BE2C (cell line): Measurements from ENCODE around the gene CDK5RAP2.

Source experiments
- DNase-seq: peaks from one replicate; pipeline ENCODE4 v3.0.0-alpha.2; 2020
- H3K27me3 ChIP-seq: fragments of 250-450 bp; sonication (Bioruptor Pico); 2 replicates; pipeline ENCODE4 v1.5.1; 2020; ENCODE audit warnings: mild to moderate bottlenecking
- H3K36me3 ChIP-seq: fragments of 250-450 bp; sonication (Bioruptor Pico); 2 replicates; pipeline ENCODE4 v1.5.1; 2020; ENCODE audit warnings: mild to moderate bottlenecking
- H3K4me1 ChIP-seq: fragments of 250-450 bp; sonication (Bioruptor Pico); 2 replicates; pipeline ENCODE4 v1.5.1; 2020
- H3K4me3 ChIP-seq: 2 replicates; pipeline ENCODE4 v1.5.1; 2011; ENCODE audit warnings: low read depth, low read length
- H3K9me3 ChIP-seq: fragments of 250-450 bp; sonication (Bioruptor Pico); 2 replicates; pipeline ENCODE4 v1.5.1; 2020
- CTCF ChIP-seq: IDR thresholded peaks from 2 replicates; pipeline ENCODE4 v1.5.1; 2012; ENCODE audit warnings: mild to moderate bottlenecking, low read depth, low read length

Gene CDK5RAP2

GRCh38 chr9:120454467-120454866, 125.5 kb downstream of the CDK5RAP2 start:
- TF ChIP-seq CTCF, result no peak
- H3K36me3 ChIP-seq, result peaks cover 46% of the 10 kb centered on the region
- H3K4me1 ChIP-seq, result no peaks in the 10 kb centered on the region
- no peaks in the 10 kb centered on the region for H3K9me3 ChIP-seq
- H3K4me3 ChIP-seq, result no peak overlapping the region
- H3K27me3 ChIP-seq, result no peaks in the 10 kb centered on the region
- no peak for DNase-seq

GRCh38 chr9:120453792-120454191, 126.2 kb downstream of the CDK5RAP2 start:
- no peak overlapping the region for H3K4me3 ChIP-seq
- TF ChIP-seq CTCF, result no peak
- H3K27me3 ChIP-seq, result no peaks in the 10 kb centered on the region
- H3K9me3 ChIP-seq, result no peaks in the 10 kb centered on the region
- H3K4me1 ChIP-seq, result no peaks in the 10 kb centered on the region
- no peak for DNase-seq
- peaks cover 47% of the 10 kb centered on the region for H3K36me3 ChIP-seq

GRCh38 chr9:120452631-120453030, 127.3 kb downstream of the CDK5RAP2 start:
- peaks cover 44% of the 10 kb centered on the region for H3K36me3 ChIP-seq
- no peaks in the 10 kb centered on the region for H3K9me3 ChIP-seq
- H3K4me3 ChIP-seq, result no peak overlapping the region
- no peak for DNase-seq
- TF ChIP-seq CTCF, result no peak
- no peaks in the 10 kb centered on the region for H3K4me1 ChIP-seq
- H3K27me3 ChIP-seq, result no peaks in the 10 kb centered on the region

- Histone ChIP-seq H3K36me3 (peaks cover 53% of the 10 kb centered on the region), H3K9me3 (no peaks in the 10 kb centered on the region), H3K4me3 (no peak overlapping the region), H3K27me3 (no peaks in the 10 kb centered on the region), H3K4me1 (no peaks in the 10 kb centered on the region)
- no peak for DNase-seq
- TF ChIP-seq CTCF, result no peak
Observed at GRCh38 chr9:120450916-120451315, 129.1 kb downstream of the CDK5RAP2 start.

- DNase-seq, result no peak
- peaks cover 62% of the 10 kb centered on the region for H3K36me3 ChIP-seq
- H3K9me3 ChIP-seq, result no peaks in the 10 kb centered on the region
- TF ChIP-seq CTCF, result no peak
- no peaks in the 10 kb centered on the region for H3K27me3 ChIP-seq
- H3K4me1 ChIP-seq, result no peaks in the 10 kb centered on the region; the same call in 1 of the 2 replicates
- no peak overlapping the region for H3K4me3 ChIP-seq
Observed at GRCh38 chr9:120449566-120449965, 130.4 kb downstream of the CDK5RAP2 start.

- no peaks in the 10 kb centered on the region; the same call in 1 of the 2 replicates for H3K4me1 ChIP-seq
- H3K4me3 ChIP-seq, result no peak overlapping the region
- H3K9me3 ChIP-seq, result no peaks in the 10 kb centered on the region
- peaks cover 64% of the 10 kb centered on the region for H3K36me3 ChIP-seq
- no peaks in the 10 kb centered on the region for H3K27me3 ChIP-seq
- no peak for DNase-seq
- no peak for TF ChIP-seq CTCF
Observed at GRCh38 chr9:120447959-120448500, 131.9 kb downstream of the CDK5RAP2 start.
